ENCODE results near the gene POLR2E.
A peak's percentile ranks its signal among the peaks of the same experiment; 100 is the strongest.

Gene POLR2E

DNA sequence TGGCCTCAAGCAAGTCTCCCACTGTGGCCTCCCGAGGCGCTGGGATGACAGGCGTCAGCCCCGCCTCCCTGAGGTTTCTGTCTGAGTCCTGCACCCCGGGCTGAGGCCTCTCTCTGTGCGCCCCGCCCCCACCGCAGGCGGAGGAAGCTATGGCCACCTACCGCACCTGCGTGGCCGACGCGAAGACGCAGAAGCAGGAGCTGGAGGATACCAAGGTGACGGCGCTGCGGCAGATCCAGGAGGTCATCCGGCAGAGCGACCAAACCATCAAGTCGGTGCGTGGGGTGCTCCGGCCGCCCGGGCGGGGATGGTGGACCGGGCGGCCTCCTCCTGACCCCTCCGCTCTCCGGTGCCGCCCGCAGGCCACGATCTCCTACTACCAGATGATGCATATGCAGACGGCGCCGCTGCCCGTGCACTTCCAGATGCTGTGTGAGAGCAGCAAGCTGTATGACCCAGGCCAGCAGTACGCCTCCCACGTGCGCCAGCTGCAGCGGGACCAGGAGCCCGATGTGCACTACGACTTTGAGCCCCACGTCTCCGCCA, 15.5 kb downstream of the POLR2E start:
- DNase-seq (ENCODE audit: low spot score) = peak; percentile 68

DNA sequence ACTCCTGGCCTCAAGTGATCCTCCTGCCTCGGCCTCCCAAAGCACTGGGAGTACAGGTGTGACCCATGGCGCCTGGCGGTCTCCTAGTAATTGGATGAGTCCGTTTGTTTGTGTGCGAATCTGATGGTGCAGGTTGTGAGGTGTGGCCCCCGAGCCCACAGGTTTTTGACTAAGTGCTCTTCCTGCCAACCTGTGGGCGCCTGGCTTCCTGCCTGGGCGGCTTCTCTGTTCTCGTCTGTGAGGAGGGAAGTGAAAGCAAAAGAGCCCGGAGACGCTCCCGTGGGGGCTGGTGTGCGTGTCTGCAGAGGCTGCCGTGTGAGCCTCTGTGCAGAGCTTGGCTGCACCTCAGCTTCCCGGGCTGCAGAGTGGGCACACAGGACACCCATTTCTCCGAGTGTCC, 18.2 kb downstream of the POLR2E start:
- DNase-seq (ENCODE audit: low spot score) = peak; percentile 96

DNA sequence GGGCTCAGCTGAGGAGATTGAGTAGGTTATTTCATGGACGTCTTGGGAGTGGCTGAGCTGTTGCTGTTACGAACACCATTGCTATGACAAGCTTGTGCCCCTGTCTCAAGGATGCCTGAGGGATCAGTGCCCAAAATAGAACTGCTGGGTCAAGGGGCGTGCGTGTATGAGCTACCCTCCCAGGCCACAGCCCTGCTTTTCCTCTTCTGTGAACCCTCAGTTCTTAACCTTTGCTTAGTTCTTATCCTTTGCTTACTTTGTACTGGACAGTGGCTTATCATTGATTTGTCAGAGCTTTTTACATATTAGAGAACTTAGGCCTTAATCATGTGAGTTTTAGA, 19.2 kb downstream of the POLR2E start:
- DNase-seq (ENCODE audit: low spot score) = no peak

DNA sequence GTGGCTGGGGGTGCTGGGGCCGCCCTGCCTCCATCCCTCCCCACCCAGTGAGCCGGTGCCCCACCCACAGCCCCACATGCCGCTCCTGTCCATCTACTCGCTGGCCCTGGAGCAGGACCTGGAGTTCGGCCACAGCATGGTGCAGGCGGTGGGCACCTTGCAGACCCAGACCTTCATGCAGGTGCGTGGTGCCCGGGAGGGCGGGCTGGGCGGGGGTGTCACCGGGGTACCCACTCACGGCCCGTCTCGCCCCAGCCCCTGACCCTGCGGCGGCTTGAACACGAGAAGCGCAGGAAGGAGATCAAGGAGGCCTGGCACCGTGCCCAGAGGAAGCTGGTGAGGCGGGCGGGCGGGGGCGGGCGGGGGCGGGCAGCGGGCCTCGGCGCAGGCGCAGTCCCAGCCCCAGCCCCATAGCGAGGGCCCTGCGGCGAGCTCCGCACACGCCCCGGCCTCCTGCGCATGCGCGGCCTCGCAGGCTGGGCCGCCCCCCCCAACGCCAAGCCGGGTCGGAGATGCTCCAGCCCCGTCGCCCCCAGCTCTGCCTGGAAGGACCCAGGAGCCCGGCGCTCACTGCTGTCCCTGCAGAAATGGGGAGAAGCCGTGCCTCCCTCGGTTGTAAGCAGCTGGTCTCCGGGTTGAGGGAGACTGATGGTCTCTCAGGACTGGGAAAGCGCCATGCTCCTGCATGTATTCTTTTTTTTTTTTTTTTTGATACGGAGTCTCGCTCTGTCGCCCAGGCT, 20.5 kb downstream of the POLR2E start:
- peak; percentile 94 for DNase-seq (ENCODE audit: low spot score)

DNA sequence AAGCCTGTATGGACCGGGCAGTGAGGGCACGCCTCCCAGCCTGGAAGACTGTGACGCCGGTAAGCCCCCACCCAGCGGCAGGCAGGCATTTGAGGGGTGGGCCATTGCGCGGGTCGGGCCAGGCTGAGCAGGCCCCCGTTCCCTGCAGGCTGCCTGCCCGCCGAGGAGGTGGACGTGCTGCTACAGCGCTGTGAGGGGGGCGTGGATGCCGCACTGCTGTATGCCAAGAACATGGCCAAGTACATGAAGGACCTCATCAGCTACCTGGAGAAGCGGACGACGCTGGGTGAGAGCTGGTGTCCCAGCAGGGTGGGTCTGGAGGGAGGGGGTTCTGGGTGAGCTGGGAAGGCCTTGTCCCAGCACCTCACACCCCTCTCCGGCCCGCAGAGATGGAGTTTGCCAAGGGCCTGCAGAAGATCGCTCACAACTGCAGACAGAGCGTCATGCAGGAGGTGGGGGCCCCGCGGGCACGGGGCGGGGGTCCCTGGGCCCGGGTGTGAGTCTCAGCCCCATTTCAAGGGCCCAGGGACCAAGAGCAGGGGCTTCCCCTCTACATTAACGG, 21.1 kb downstream of the POLR2E start:
- no peak for DNase-seq (ENCODE audit: low spot score)

DNA sequence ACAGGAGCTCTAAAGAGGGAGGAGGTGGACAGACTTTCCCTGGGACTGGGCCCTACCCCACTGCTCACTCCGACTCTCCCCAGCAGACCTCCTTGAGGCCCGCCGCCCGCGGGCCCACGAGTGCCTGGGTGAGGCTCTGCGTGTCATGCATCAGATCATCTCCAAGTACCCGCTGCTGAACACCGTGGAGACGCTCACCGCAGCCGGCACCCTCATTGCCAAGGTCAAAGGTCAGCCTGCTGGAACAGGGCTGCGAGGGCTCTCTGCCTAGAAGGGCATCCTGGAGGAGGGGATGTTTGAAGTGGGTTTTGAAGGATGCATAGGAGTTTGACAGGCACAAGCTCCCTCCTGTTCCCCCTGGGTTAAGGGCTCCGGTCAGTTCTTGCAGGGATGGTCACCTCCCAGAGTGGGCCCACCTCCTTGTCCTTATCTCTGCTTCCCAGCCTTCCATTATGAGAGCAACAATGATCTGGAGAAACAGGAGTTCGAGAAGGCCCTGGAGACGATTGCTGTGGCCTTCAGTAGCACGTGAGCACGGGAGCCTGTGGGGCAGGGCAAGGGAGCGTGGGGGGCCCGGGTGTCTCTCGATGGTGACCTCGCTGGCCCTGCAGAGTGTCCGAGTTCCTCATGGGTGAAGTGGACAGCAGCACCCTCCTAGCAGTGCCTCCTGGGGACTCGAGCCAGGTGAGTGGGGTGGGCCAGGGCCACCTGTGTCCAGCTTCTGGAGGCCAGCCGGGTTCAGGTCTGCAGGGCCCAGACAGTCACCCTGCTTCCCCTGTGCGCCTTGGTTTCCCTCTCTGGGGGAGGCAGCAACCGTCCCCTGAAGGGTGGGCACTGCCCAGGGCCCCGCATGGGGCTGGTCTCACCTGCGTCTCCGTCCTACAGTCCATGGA, 21.9 kb downstream of the POLR2E start:
- no peak for DNase-seq (ENCODE audit: low spot score)

DNA sequence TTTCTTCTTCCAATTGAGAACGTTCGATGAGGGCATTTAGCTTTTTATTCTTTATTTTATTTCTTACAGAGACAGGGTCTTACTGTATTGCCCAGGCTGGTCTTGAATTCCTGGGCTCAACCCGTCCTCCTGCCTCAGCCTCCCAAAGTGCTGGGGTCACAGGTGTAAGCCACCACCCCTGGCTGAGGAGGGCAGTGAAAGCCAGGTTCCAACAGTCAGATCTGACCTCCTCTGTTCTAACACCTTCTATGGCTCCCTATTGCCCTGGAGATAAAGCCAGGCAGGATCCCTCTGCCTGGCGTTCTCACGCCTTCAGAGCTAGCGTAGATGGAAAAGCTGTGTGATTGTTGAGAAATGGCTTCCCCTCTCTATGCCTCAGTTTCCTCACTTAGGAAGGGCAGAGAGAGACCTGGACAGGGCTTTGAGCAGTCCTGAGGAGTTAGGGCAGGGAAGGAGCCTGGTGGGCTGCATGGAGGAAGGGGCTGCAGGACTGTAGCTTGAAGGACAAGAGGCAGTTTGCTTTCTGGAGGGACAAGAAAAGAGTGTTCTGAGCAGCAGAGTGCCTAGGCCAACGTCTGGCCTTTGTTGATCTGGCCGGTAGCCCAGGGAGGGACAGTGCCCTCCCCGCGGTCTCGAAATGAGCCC, 22.7 kb downstream of the POLR2E start:
- DNase-seq (ENCODE audit: low spot score) = no peak

DNA sequence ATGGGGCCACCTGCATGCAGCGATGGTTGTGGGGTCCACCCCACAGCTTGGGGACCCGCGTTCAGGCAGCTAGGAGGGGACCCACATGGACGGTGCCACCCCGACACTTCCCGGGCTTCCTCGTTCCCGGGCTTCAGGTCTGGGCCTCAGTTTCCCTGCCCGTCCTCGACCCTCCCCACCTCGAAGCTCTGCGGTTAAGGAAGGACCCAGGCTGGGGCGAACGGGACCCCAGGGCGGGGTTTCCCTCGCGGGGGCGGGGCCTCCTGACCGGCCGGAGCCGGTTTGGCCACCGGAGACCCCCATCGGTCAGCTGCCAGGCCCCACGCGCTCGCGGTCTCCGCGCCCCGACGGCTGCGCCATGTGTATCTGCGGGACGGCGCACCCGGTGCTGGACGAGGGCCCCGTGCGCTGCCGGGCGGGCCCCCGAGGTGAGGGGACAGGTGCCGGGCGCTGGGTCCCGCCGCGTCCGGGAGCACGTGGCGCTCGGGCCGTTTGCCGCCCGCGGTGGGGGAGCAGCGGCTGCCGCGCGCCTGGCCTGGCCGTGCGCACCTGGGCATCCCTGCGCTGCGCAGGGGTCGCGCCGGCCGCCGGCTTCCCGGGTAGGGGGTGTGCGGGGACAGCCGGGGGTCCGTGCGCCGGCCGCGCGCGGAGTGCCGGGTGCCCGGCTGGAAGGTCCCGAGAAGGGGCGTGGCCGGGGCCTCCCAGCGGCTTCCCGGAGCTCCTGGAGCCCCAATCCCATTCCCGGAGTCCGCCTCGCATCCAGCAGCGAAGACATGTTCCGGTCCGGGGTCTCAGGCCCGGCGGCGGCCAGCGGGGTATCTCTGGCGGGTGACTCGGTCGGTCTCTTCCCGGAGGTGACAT, 24.0 kb downstream of the POLR2E start:
- DNase-seq (ENCODE audit: low spot score) = no peak

DNA sequence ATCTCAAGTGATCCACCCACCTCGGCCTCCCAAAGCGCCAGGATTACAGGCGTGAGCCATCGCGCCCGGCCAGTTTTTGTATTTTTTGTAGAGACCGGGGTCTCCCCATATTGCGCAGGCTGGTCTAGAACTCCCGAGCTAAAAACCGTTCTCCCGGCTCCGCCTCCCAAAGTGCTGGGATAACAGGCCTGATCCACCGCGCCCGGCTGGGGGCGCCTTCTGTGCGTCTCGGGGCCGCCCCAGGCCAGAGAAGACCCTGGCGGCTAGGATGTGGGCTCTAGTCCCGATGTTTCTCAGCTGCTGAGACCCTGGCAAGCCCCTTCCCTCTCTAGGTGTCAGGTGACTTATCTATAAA, 24.6 kb downstream of the POLR2E start:
- DNase-seq (ENCODE audit: low spot score) = no peak

DNA sequence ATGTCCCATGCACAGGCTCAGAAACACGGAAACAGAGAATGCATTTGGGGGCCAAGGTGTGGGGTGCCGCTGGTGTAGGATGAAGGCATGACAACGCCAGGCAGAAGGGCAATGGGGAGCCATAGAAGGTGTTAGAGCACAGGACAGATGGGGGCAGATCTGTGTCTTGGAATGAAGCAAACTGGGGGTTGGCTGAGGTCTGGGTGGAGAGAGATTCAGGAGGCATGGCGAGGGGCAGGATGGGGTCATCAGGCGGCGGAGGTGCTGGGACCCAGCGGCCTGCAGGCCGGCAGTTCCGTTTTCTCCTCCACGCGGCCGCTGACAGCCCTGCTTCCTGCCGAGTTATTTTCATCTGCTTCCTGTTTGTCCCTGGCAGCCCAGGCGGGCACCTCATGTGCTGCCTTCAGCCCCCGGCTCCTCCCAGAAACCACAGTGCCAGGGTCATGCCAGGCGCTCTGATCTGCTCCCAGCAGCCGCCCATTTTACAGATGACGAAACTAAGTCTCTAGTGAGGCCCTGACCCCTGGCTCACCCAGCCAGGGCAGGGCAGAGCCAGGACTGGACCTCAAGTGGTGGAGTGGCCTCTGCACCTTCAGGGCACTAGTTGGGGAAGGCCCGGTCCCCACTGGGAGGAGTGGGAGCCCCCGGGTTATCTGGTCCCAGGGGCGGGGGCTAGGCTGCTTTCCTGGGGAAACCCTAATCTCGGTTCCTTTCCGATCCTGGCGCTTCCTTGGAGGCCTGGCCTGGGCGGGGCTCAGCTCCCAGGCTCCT, 26.0 kb downstream of the POLR2E start:
- DNase-seq (ENCODE audit: low spot score) = peak; percentile 80

DNA sequence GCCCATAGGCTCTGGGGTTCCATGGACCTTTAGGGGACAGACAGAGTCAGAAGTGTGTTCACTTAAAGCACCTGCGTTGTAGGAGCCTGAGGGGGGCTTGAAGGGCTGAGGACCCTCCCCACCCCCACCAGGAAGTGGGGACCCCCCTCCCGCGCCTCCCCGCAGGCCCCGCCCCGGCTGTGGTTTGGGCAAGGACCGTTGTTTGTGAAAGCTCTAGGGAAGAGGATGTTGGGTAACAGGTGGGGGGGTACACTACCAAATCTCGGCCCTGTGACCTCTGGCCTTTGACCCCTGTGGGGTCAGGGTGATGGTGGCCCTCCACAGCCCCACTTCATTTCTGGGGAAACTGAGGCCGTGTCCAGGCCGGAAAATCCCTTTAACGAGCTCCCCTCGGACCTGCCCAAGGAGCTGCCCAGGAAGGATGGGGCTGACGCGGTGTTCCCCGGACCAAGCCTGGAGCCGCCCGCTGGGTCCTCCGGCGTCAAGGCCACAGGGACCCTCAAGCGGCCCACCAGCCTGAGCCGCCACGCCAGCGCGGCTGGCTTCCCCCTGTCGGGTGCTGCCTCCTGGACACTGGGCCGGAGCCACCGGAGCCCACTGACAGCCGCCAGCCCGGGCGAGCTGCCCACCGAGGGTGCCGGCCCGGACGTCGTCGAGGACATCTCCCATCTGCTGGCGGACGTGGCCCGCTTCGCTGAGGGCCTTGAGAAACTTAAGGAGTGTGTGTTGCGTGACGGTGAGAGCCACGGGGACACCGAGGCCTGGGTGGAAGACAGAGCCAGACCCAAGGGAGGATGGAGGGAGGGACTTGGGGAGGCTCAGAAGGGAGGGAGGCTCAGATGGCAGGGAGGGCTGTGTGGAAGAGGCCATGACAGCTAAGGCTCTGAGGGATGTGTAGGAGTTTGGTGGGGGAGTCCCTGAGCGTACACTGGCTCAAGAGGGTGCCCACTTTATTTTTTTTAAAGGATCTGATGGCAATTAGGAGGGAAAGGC, 26.9 kb downstream of the POLR2E start:
- peak; percentile 76 for DNase-seq (ENCODE audit: low spot score)

DNA sequence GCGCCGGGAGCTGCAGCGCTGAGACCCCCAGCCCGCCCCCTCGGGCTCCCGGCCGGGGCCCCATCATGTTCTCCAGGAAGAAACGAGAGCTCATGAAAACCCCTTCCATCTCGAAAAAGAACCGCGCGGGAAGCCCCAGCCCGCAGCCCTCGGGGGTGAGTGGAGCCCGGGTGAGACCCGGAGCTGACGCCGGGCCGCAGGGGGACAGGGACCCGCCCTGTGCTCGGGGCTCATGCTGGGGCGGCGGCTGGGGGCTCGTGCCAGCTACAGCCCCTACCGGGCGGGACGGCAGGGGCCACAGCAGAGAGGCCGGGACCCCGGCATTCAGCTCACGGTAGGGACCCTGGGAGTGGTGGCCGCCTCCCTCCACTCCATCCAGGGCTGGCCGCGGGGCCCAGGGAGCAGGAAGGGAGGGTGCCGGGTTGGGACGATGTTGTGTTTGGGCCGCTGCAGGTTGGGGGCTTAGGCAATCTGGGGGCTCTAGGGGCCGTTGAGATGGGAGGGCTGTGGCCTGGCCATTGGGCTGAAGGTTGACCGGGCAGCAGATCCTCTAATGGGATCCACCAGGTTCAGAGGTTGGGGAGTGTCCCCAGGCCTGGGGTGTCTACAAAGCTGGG, 27.7 kb downstream of the POLR2E start:
- no peak for DNase-seq (ENCODE audit: low spot score)

DNA sequence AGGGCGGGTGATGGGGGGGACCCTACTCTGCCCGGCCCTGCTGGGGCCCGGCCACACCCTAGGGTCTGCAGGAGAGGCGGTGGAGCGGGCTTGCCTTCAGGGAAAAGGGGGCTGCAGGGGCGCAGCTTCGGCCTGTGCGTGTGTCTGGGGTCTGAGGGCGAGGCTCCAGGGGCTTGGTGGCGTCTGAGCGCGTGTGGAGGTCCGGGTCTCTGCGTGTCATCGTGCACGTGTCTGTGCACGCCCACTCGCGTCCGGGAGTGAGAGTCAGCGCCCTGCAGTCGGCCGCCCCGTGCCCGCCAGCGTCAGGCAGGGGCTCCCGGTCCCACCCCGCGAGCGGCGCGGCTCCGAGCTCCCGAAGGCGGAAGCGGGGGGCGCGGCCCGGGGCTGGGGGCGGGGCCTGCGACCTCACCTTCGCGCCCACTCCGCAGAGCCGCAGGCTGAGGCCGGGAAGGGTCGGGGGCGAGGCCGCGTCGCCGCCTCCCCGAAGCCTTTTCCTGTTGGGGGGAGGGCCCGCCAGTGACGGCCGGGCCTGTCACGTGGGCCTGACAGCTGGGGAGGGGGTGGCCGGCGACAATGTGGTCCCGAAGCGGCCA, 28.3 kb downstream of the POLR2E start, which contains the start of gene ARHGAP45:
Gene ARHGAP45 (plus strand): TSS at position 420 of the 593 bp plus-strand sequence. CDS start 239 bp downstream, outside the sequence.
- peak; percentile 85 for DNase-seq (ENCODE audit: low spot score)

DNA sequence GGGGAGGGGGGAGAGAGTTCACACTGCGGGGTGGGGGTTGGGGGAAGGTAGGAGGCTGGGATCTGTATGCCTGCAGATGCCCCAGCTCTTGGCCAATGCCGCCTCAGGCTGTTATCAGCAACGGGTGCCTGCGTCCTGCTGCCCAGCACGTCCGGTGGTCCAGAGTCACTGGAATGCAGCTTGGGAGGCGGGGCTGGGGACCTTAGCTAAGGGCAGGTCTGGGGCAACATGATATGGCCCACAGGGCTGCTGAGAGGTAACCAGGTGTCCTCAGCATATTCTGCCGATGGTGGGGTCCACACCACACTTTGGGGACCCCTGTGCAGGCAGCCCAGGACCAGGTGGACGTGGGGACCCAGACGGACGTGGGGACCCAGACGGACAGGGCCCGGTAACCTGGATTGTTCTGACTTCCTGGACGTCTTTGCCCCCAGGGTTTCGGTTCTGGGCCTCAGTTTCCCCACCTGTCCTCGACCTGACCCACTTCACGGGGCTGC, 28.9 kb downstream of the POLR2E start:
- DNase-seq (ENCODE audit: low spot score) = no peak

DNA sequence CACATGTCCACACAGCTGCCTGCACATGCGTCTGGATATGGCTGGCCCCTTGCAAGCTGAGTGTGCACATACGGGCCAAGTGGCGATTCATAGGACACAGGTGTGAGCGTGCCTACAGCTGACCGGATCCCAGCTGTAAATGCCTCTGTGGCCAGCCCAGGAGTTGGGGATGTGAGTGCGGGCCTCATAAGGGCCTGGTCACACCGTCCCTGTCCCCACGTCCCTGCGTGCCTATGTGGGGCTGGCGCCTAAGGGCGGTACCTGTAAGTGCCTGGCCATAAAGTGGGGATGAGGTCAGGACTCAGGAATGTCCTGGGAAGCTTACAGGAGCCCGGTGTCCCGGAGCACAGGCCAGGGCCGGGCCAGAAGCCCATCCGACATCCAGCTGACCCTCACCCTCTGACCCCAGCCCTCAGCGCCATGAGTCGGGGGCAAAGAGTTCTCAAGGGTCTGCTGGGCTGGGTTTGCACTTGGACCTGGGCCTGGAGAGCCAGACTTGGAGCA, 29.5 kb downstream of the POLR2E start:
- DNase-seq (ENCODE audit: low spot score) = no peak

DNA sequence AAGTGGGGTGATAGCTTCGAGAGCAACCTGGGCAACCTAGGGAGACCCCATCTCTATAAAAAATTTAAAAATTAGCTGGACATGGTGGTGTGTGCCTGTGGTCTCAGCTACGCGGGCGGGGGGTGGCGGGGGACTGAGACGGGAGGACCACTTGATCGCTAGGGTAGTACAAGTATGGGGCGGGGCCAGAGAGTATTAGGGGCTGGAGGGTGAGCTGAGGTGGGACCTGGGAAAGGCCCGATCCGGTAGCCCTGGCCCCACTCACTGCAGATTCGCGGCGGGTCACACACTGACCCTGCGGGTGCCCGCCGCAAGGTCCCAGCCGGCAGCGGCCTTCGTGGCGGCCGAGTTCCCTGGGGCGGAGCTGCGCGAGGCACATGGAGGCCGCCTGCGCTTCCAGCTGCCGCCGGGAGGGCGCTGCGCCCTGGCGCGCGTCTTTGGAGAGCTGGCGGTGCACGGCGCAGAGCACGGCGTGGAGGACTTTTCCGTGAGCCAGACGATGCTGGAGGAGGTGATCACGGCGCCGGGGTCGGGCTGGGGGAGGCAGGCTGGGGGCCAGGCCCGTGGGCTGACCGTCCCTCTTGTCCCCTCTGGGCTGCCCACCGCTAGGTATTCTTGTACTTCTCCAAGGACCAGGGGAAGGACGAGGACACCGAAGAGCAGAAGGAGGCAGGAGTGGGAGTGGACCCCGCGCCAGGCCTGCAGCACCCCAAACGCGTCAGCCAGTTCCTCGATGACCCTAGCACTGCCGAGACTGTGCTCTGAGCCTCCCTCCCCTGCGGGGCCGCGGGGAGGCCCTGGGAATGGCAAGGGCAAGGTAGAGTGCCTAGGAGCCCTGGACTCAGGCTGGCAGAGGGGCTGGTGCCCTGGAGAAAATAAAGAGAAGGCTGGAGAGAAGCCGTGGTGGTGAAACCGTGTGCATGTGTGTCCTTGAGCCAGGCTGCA, 30.2 kb downstream of the POLR2E start:
- DNase-seq (ENCODE audit: low spot score) = peak; percentile 73

Measured in CD4-positive, alpha-beta T cell treated with Interleukin-15 for 4 hours (primary cell).